Measurements from ENCODE around the gene RASGEF1B. TPM values are rescaled to one million over a fixed set of nuclear protein-coding genes. Genes with fewer than 3 reads are reported as not detected.

Gene RASGEF1B
- total RNA-seq, 1 experiment from 2014 or later = 1.4 TPM

DNA sequence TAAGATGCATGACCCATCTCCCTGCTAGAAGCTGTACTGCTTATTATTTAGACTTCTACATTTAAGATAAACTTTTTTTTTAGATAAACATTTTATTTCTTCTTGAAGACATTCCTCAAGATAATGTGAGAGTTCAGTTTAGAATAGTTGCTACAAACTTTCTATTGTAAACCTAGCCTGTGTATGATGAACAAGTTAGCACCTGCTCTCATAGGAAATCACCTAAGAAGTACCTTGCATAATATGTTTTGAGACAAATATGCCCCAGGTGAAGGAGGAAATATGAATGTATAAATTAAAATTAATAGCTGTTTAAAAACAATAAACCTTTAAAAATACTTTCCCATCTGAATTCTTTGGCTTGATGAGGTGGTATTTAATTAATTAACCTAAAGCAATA lies 35.6 kb downstream of the RASGEF1B start:
- Histone ChIP-seq H3F3A (ENCODE audit: low read length, unreplicated experiment) (no peaks in the 10 kb centered on the region), H3K4me3 (ENCODE audit: low read length) (no peak overlapping the region), H2AFZ (ENCODE audit: low read length) (no peak overlapping the region), H3K4me1 (ENCODE audit: insufficient read depth, low read length) (no peaks in the 10 kb centered on the region), H3K9ac (ENCODE audit: low read length) (no peak overlapping the region), H4K20me1 (ENCODE audit: low read length) (no peaks in the 10 kb centered on the region), H3K79me2 (ENCODE audit: low read length) (no peaks in the 10 kb centered on the region), H3K27me3 (ENCODE audit: low read length) (no peaks in the 10 kb centered on the region), H3K4me2 (ENCODE audit: low read length) (no peak overlapping the region), H3K27ac (ENCODE audit: low read length) (no peak overlapping the region), H3K9me2 (replicated peaks; ENCODE audit: low read length) (no peaks in the 10 kb centered on the region), H3K9me3 (ENCODE audit: low read length) (no peaks in the 10 kb centered on the region), H3K36me3 (ENCODE audit: low read depth, low read length) (no peaks in the 10 kb centered on the region)
- TF ChIP-seq EZH2phosphoT487 (IDR thresholded peaks at IDR 0.05; ENCODE audit: borderline replicate concordance, low read length) = no peak
- TF ChIP-seq, protein P1, sequence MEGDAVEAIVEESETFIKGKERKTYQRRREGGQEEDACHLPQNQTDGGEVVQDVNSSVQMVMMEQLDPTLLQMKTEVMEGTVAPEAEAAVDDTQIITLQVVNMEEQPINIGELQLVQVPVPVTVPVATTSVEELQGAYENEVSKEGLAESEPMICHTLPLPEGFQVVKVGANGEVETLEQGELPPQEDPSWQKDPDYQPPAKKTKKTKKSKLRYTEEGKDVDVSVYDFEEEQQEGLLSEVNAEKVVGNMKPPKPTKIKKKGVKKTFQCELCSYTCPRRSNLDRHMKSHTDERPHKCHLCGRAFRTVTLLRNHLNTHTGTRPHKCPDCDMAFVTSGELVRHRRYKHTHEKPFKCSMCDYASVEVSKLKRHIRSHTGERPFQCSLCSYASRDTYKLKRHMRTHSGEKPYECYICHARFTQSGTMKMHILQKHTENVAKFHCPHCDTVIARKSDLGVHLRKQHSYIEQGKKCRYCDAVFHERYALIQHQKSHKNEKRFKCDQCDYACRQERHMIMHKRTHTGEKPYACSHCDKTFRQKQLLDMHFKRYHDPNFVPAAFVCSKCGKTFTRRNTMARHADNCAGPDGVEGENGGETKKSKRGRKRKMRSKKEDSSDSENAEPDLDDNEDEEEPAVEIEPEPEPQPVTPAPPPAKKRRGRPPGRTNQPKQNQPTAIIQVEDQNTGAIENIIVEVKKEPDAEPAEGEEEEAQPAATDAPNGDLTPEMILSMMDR (conservative IDR thresholded peaks at IDR 0.05; ENCODE audit: low read depth, low read length) = no peak
- TF ChIP-seq EZH2 (IDR thresholded peaks at IDR 0.05; ENCODE audit: low read length, unreplicated experiment) = no peak
- DNase-seq (no peak), ATAC-seq (no peak)
- no TSS peak for BruUV-seq (replicated peaks)
- intact Hi-C loops (cut with micrococcal nuclease) = no loop called here
- ChIA-PET CTCF (no interaction called here), POLR2A (ENCODE audit: unreplicated experiment) (no interaction called here)

DNA sequence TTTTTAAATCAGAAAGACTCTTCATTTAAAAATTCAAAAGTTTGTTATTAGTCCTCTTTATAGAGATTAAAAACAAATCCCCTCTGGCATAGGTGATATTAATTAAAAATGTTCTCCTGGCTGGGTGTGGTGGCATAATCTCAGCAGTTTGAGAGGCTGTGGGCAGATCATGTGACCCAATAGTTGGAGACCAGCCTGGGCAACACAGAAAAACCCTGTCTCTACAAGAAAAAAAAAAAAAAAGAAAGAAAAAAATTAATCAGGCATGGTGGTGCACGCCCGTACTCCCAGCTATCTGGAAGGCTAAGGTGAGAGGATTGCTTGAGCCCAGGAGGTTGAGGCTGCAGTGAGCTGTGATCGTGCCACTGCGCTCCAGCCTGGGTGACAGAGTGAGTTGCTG lies 38.9 kb downstream of the RASGEF1B start:
- CTCF ChIA-PET = no interaction called here
- no peaks in the 10 kb centered on the region for H3K4me1 ChIP-seq (ENCODE audit: insufficient read depth, low read length)
- BruUV-seq (replicated peaks) = no TSS peak
- H4K20me1 ChIP-seq (ENCODE audit: low read length) = no peaks in the 10 kb centered on the region
- H3K9me3 ChIP-seq (ENCODE audit: low read length) = no peaks in the 10 kb centered on the region
- H3K36me3 ChIP-seq (ENCODE audit: low read depth, low read length) = no peaks in the 10 kb centered on the region
- H3K27me3 ChIP-seq (ENCODE audit: low read length) = no peaks in the 10 kb centered on the region
- H3K4me2 ChIP-seq (ENCODE audit: low read length) = no peak overlapping the region
- no peak for TF ChIP-seq EZH2phosphoT487 (IDR thresholded peaks at IDR 0.05; ENCODE audit: borderline replicate concordance, low read length)
- TF ChIP-seq EZH2 (IDR thresholded peaks at IDR 0.05; ENCODE audit: low read length, unreplicated experiment) = no peak
- TF ChIP-seq, protein P1 (conservative IDR thresholded peaks at IDR 0.05; ENCODE audit: low read depth, low read length) = no peak
- DNase-seq (no peak), ATAC-seq (no peak)
- intact Hi-C loops (cut with micrococcal nuclease) = no loop called here
- POLR2A ChIA-PET (ENCODE audit: unreplicated experiment) = no interaction called here
- no peaks in the 10 kb centered on the region for H3K9me2 ChIP-seq (replicated peaks; ENCODE audit: low read length)
- no peak overlapping the region for H3K4me3 ChIP-seq (ENCODE audit: low read length)
- no peaks in the 10 kb centered on the region for H3F3A ChIP-seq (ENCODE audit: low read length, unreplicated experiment)
- no peaks in the 10 kb centered on the region for H3K79me2 ChIP-seq (ENCODE audit: low read length)
- H2AFZ ChIP-seq (ENCODE audit: low read length) = no peak overlapping the region
- no peak overlapping the region for H3K27ac ChIP-seq (ENCODE audit: low read length)
- H3K9ac ChIP-seq (ENCODE audit: low read length) = no peak overlapping the region

DNA sequence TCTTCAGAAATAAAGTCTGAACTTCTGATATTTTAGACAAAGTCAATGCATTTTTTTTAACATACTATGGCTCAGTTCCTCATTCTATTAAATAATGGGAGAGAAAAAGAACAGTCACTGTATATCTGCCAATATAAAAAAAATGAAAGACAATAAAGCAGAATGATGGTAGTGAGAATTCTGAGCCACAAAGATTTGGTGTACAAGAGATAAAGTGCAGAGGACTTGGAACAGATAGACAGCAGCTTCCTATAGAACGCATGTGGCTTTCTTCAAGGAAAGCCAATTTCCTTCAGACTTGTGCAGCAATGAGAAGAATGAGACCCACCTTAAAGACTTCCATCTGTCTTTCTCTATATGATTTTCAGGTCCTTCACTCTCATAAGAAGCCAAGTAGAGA lies 39.7 kb downstream of the RASGEF1B start:
- H3K9me2 ChIP-seq (replicated peaks; ENCODE audit: low read length) = no peaks in the 10 kb centered on the region
- DNase-seq = no peak
- no peak overlapping the region for H2AFZ ChIP-seq (ENCODE audit: low read length)

More for the DNA sequence above, 39.7 kb downstream of the RASGEF1B start:
- Histone ChIP-seq H3K9ac (ENCODE audit: low read length) (no peak overlapping the region), H4K20me1 (ENCODE audit: low read length) (no peaks in the 10 kb centered on the region), H3K4me3 (ENCODE audit: low read length) (no peak overlapping the region), H3K36me3 (ENCODE audit: low read depth, low read length) (no peaks in the 10 kb centered on the region), H3K9me3 (ENCODE audit: low read length) (no peaks in the 10 kb centered on the region), H3K27ac (ENCODE audit: low read length) (no peak overlapping the region), H3K4me2 (ENCODE audit: low read length) (no peak overlapping the region), H3K4me1 (ENCODE audit: insufficient read depth, low read length) (no peaks in the 10 kb centered on the region), H3F3A (ENCODE audit: low read length, unreplicated experiment) (no peaks in the 10 kb centered on the region), H3K27me3 (ENCODE audit: low read length) (no peaks in the 10 kb centered on the region), H3K79me2 (ENCODE audit: low read length) (no peaks in the 10 kb centered on the region)
- TF ChIP-seq EZH2phosphoT487 (IDR thresholded peaks at IDR 0.05; ENCODE audit: borderline replicate concordance, low read length) = no peak
- no peak for TF ChIP-seq EZH2 (IDR thresholded peaks at IDR 0.05; ENCODE audit: low read length, unreplicated experiment)
- TF ChIP-seq, protein P1 (conservative IDR thresholded peaks at IDR 0.05; ENCODE audit: low read depth, low read length) = no peak
- ChIA-PET POLR2A (ENCODE audit: unreplicated experiment) (no interaction called here), CTCF (no interaction called here)
- BruUV-seq (replicated peaks) = no TSS peak
- intact Hi-C loops (cut with micrococcal nuclease) = no loop called here
- ATAC-seq = no peak

All from PC-3 (cell line).